ENCODE measurements around the gene EVPL. TPM values are rescaled to one million over a fixed set of nuclear protein-coding genes. Genes with fewer than 3 reads are reported as not detected.

EVPL gene
- total and polyA plus RNA-seq, 2 donors from 2014 or later = 11.1 to 23.5 TPM

DNA sequence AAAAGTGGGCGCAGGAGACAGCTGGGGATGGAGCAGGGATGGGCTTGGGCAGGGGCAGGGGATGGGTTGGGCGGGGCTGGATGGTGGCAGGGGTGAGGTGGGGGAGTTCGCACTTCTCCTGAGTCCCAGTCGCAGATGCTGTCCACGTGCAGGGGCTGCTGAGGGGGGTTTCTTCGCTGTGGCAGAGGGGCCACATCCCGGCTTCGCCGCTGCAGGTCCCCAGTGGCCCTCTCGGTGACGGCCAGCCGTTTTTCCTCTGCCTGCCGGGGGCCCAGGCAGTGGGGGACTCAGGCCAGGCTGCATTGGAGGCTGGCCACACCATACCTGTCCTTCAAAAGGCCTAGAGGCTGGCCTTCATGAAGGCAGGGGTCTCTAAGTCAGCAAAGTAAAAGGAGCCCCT is 8.3 kb downstream of the EVPL start:
- FAIRE-seq (no peak), DNase-seq (no peak)
- intact Hi-C loops (cut with DNase I) = loop anchor here (10.0 kb wide), 1 partner anchor 266 kb away; no protein-coding TSS in a partner anchor
- Histone ChIP-seq H3K27ac (ENCODE audit: low read depth in 2 of 2, low read length in 2 of 2) (no peak overlapping the region), H3K36me3 (ENCODE audit: control insufficient read depth in 2 of 3, insufficient read depth in 3 of 3, low read length in 3 of 3) (no peaks in the 10 kb centered on the region), H3K4me1 (ENCODE audit: control insufficient read depth in 2 of 3, insufficient read depth in 2 of 3, low read depth in 1 of 3, low read length in 3 of 3) (no peaks in the 10 kb centered on the region), H3K4me3 (ENCODE audit: low read length in 3 of 3) (no peak overlapping the region), H3K9ac (ENCODE audit: low read length in 3 of 3) (no peak overlapping the region), H3K9me3 (ENCODE audit: control insufficient read depth in 2 of 3, insufficient read depth in 1 of 3, low read length in 3 of 3) (no peaks in the 10 kb centered on the region), H3K27me3 (ENCODE audit: control insufficient read depth, insufficient read depth, low read length) (no peaks in the 10 kb centered on the region)
- TF ChIP-seq, protein P1, sequence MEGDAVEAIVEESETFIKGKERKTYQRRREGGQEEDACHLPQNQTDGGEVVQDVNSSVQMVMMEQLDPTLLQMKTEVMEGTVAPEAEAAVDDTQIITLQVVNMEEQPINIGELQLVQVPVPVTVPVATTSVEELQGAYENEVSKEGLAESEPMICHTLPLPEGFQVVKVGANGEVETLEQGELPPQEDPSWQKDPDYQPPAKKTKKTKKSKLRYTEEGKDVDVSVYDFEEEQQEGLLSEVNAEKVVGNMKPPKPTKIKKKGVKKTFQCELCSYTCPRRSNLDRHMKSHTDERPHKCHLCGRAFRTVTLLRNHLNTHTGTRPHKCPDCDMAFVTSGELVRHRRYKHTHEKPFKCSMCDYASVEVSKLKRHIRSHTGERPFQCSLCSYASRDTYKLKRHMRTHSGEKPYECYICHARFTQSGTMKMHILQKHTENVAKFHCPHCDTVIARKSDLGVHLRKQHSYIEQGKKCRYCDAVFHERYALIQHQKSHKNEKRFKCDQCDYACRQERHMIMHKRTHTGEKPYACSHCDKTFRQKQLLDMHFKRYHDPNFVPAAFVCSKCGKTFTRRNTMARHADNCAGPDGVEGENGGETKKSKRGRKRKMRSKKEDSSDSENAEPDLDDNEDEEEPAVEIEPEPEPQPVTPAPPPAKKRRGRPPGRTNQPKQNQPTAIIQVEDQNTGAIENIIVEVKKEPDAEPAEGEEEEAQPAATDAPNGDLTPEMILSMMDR (IDR thresholded peaks at IDR 0.05; ENCODE audit: borderline replicate concordance, extremely low read depth, insufficient read depth) = no peak

- TF ChIP-seq, protein P1 (IDR thresholded peaks at IDR 0.05; ENCODE audit: borderline replicate concordance, extremely low read depth, insufficient read depth) = no peak
- no peak for DNase-seq
- H3K36me3 ChIP-seq (ENCODE audit: control insufficient read depth in 2 of 3, insufficient read depth in 3 of 3, low read length in 3 of 3) = no peaks in the 10 kb centered on the region
- no peak overlapping the region for H3K9ac ChIP-seq (ENCODE audit: low read length in 3 of 3)
- no peaks in the 10 kb centered on the region for H3K4me1 ChIP-seq (ENCODE audit: control insufficient read depth in 2 of 3, insufficient read depth in 2 of 3, low read depth in 1 of 3, low read length in 3 of 3)
- intact Hi-C loops (cut with DNase I) = loop anchor here (10.0 kb wide), 1 partner anchor 266 kb away; no protein-coding TSS in a partner anchor
- no peak overlapping the region for H3K27ac ChIP-seq (ENCODE audit: low read depth in 2 of 2, low read length in 2 of 2)
- no peak overlapping the region for H3K4me3 ChIP-seq (ENCODE audit: low read length in 3 of 3)
- H3K27me3 ChIP-seq (ENCODE audit: control insufficient read depth, insufficient read depth, low read length) = no peaks in the 10 kb centered on the region
- FAIRE-seq = no peak
- H3K9me3 ChIP-seq (ENCODE audit: control insufficient read depth in 2 of 3, insufficient read depth in 1 of 3, low read length in 3 of 3) = no peaks in the 10 kb centered on the region
Observed at GRCh38 chr17:76018340-76018680, 8.8 kb downstream of the EVPL start.

- H3K9ac ChIP-seq (ENCODE audit: low read length in 3 of 3) = no peak overlapping the region
- H3K27ac ChIP-seq (ENCODE audit: low read depth in 2 of 2, low read length in 2 of 2) = no peak overlapping the region
- H3K9me3 ChIP-seq (ENCODE audit: control insufficient read depth in 2 of 3, insufficient read depth in 1 of 3, low read length in 3 of 3) = no peaks in the 10 kb centered on the region
- FAIRE-seq = no peak
- no peak for DNase-seq
- no peak overlapping the region for H3K4me3 ChIP-seq (ENCODE audit: low read length in 3 of 3)
- H3K4me1 ChIP-seq (ENCODE audit: control insufficient read depth in 2 of 3, insufficient read depth in 2 of 3, low read depth in 1 of 3, low read length in 3 of 3) = no peaks in the 10 kb centered on the region
- intact Hi-C loops (cut with DNase I) = loop anchor here (10.0 kb wide), 1 partner anchor 267 kb away; no protein-coding TSS in a partner anchor
- no peaks in the 10 kb centered on the region for H3K27me3 ChIP-seq (ENCODE audit: control insufficient read depth, insufficient read depth, low read length)
- no peaks in the 10 kb centered on the region for H3K36me3 ChIP-seq (ENCODE audit: control insufficient read depth in 2 of 3, insufficient read depth in 3 of 3, low read length in 3 of 3)
- TF ChIP-seq, protein P1 (IDR thresholded peaks at IDR 0.05; ENCODE audit: borderline replicate concordance, extremely low read depth, insufficient read depth) = no peak
Observed at GRCh38 chr17:76017481-76018339, 9.4 kb downstream of the EVPL start.
